GM20000 (cell line): ENCODE measurements around the gene PRSS36.
"Not testable (repeated sequence)": the region's sequence is repeated elsewhere in the genome, so short reads cannot be mapped to it uniquely, and the experiment has no call there.

Source experiments
- DNase-seq: peaks from one replicate; pipeline ENCODE4 v3.0.0; 2012; ENCODE audit warnings: low spot score
- TF ChIP-seq, protein P1 (sequence below): IDR thresholded peaks from 2 replicates; pipeline ENCODE4 v1.5.1; 2012; ENCODE audit warnings: mild to moderate bottlenecking, control low read depth; ENCODE audit errors: extremely low read depth, missing control alignments

PRSS36 gene

DNA sequence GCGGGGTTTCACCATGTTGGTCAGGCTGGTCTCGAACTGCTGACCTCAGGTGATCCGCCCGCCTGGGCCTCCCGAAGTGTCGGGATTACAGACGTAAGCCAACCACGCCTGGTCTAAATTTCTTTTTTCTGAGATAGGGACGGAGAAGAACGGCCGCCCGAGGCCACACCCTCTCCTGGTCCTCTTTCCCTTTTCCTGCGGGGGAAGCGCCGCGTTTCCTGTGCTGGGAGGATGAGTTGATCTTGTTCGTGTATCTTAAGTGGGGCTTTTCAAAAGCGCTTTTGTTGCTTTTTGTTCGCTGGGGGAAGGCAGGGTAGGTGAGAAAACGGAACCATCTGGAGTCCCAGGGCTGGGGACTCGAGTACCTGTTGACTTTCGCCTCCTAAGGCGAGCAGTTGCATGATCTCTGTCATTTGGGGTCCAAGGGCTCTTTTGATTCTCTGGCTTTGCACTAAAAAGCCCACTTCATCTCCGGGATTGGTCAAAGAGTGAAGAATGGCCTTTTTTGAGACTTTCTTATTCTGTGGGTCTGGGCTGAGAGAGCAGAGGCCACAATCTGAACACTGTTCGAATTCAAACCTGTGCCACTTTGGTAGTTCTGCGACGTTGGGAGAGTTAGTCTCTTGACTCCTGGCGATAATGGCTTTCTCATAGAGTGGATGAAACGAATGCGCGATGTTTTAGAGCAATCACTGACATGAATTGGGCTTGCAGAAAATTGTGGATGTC lies 31.4 kb upstream of the PRSS36 start:
- no peak for DNase-seq
- TF ChIP-seq, protein P1, sequence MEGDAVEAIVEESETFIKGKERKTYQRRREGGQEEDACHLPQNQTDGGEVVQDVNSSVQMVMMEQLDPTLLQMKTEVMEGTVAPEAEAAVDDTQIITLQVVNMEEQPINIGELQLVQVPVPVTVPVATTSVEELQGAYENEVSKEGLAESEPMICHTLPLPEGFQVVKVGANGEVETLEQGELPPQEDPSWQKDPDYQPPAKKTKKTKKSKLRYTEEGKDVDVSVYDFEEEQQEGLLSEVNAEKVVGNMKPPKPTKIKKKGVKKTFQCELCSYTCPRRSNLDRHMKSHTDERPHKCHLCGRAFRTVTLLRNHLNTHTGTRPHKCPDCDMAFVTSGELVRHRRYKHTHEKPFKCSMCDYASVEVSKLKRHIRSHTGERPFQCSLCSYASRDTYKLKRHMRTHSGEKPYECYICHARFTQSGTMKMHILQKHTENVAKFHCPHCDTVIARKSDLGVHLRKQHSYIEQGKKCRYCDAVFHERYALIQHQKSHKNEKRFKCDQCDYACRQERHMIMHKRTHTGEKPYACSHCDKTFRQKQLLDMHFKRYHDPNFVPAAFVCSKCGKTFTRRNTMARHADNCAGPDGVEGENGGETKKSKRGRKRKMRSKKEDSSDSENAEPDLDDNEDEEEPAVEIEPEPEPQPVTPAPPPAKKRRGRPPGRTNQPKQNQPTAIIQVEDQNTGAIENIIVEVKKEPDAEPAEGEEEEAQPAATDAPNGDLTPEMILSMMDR, result no peak

DNA sequence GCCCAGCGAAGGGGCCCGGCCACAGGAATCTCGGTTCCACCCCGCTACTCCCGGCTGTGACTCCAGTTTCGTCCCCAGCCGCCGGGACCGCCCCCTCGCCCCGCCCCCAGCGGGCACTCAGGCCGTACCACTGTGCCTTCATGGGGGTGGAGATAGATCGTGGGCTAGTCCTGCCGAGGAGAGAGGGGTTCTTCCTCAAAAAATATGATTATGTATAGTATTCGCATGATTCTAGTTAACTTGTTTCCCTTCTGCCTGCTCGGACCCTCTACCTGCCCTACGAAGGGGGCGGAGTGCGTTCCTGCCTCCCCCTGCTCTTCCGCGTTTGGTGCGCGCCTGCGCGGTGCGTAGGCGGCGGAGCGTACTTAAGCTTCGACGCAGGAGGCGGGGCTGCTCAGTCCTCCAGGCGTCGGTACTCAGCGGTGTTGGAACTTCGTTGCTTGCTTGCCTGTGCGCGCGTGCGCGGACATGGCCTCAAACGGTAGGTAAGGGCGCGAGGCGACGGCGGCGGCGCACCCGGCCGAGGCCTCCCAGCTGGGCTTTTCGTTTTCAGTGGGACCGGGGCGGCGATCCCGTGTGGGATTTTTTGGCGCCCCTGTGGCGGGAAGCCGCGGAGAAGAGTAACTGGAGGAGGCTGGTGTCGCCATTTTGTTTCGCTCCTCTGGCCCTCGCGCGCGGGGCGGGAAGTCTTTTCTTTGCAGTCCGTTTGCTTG lies 30.0 kb upstream of the PRSS36 start, which contains the start of gene FUS:
FUS (plus strand) TSS at position 393 of the 713 bp plus-strand sequence; CDS start at position 469, 76 bp downstream.
- TF ChIP-seq, protein P1, result no peak
- peak; percentile 96 for DNase-seq

DNA sequence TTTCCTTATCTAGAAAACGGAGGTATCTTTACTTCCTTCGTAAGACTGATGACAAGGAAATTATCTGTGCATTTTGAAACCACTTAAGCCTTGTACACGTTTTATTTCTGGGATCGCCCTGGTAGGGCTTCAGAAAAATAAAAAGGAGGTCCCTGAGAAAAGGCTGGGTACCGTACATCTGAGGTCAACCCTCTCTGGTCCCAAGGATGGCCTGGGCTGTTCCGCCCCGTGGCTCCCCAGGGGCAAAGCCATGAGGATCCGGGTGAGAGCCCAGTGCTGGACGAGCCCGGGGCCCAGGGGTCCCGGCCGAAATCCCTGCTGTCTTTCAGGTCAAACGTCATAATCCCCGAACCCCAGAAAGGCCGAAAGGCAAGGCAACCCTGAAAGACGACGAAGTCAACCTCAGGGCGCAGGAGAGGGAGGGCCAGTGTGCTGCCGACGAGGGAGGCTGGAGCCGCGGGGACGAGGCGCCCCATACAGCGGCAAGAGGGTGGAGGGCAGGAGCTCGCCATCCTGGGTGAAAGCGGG lies 29.4 kb upstream of the PRSS36 start:
- TF ChIP-seq, protein P1, result no peak
- no peak for DNase-seq

DNA sequence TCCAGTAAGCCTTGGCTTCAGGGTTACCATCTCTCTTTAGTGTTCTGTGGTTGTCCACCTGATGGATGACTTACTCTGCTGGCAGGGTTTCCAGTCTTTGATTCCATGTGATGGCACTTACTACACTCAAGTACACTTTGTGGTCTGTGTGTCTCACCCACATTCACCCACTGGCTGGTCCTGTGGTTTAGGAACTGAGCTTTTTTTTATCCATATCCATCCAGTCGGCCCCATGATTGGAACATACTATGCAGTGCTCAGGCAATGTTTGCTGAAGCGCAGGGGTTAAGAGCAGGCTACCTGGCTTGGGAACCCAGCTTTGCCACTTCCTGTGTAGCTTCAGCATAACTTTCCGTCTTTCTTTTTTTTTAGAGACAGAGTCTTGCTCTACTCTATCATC lies 27.3 kb upstream of the PRSS36 start:
- DNase-seq, result no peak

DNA sequence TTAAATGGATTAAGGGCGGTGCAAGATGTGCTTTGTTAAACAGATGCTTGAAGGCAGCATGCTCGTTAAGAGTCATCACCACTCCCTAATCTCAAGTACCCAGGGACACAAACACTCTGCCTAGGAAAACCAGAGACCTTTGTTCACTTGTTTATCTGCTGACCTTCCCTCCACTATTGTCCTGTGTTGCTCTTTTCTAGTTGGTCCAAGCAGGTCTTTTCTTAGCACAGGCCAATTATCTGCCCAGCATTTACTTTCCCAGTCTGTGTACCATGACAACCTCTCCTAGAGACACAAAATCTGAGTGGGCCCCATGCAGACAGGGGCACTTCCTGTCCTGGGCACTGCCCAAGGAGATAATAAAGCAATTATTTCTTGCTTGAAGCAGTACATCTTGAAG lies 20.2 kb upstream of the PRSS36 start:
- not testable (repeated sequence) for DNase-seq

More for the DNA sequence above, 27.3 kb upstream of the PRSS36 start:
- TF ChIP-seq, protein P1, result no peak

DNA sequence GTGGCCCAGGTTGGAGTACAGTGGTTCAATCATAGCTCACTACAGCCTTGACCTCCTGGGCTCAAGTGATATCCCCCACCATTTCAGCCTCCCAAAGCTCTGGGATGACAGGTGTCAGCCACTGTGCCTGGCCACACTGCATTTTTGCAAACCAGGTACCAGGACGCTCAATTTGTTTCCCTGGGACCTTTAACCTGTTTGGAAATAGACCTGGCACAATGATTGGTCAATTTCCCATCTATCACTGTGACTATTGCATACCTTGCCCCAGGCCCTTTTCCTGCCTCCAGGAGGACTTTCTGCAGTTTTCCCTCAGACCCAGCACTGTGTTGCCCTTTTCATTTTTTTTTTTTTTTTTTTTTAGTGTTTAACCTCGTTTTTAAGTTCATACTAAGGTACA lies 19.0 kb upstream of the PRSS36 start:
- TF ChIP-seq, protein P1, result no peak
- DNase-seq, result no peak

DNA sequence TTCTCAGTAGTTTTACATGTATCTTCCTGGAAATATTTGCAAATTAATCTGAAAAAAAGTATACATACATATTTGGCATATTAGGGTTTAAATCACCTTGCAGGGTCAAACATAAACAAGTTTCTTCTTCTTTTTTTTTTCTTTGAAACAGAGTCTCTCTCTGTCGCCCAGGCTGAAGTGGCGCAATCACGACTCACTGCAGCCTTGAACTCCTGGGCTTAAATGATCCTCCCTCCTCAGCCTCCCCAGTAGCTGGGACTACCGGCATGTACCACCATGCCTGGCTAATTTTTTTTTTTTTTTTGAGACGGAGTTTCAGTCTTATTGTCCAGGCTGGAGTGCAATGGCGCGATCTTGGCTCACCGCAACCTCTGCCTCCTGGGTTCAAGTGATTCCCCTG lies 17.4 kb upstream of the PRSS36 start:
- DNase-seq, result no peak
- TF ChIP-seq, protein P1, result no peak
